SK-N-SH treated with all-trans-retinoic acid at 6 μM for 48 hours (cell line): ENCODE results near the gene WDFY2.

ENCODE experiments used
- ATAC-seq: fragments of 200-7000 bp; cut with Tn5 transposase; 3 replicates; pipeline ENCODE4 v1.9.1; 2020; ENCODE audit warnings: mild to moderate bottlenecking, moderate library complexity
- ARNTL ChIP-seq: fragments of 450-650 bp; formaldehyde crosslinking; IDR thresholded peaks from 2 replicates; pipeline ENCODE4 v1.5.0; 2020; ENCODE audit warnings: low read depth, mild to moderate bottlenecking, moderate library complexity, borderline replicate concordance
- BACH2 ChIP-seq: fragments of 250-450 bp; sonication (Bioruptor Pico); IDR thresholded peaks from 2 replicates; pipeline ENCODE4 v1.9.0; 2021; ENCODE audit warnings: mild to moderate bottlenecking, borderline replicate concordance
- CSDC2 ChIP-seq: fragments of 250-450 bp; sonication (Bioruptor Pico); IDR thresholded peaks from 2 replicates; pipeline ENCODE4 v1.5.0; 2020; ENCODE audit warnings: mild to moderate bottlenecking, moderate library complexity
- CSRNP3 ChIP-seq: fragments of 250-450 bp; sonication (Bioruptor Pico); IDR thresholded peaks from 2 replicates; pipeline ENCODE4 v1.5.1; 2021; ENCODE audit warnings: mild to moderate bottlenecking, moderate library complexity
- ESRRG ChIP-seq: fragments of 250-450 bp; sonication (Bioruptor Pico); IDR thresholded peaks from 2 replicates; pipeline ENCODE4 v1.6.1; 2021; ENCODE audit warnings: mild to moderate bottlenecking
- GLIS3 ChIP-seq: fragments of 250-450 bp; sonication (Bioruptor Pico); IDR thresholded peaks from 2 replicates; pipeline ENCODE4 v1.5.0; 2020; ENCODE audit warnings: mild to moderate bottlenecking, moderate library complexity
- ISL1 ChIP-seq: fragments of 250-450 bp; sonication (Bioruptor Pico); IDR thresholded peaks from 2 replicates; pipeline ENCODE4 v2.1.2; 2022; ENCODE audit warnings: mild to moderate bottlenecking, moderate library complexity
- PATZ1 ChIP-seq: fragments of 250-450 bp; sonication (Bioruptor Pico); IDR thresholded peaks from 2 replicates; pipeline ENCODE4 v1.8.0; 2020; ENCODE audit warnings: mild to moderate bottlenecking, moderate library complexity, borderline replicate concordance
- POU6F1 ChIP-seq: fragments of 250-450 bp; sonication (Bioruptor Pico); IDR thresholded peaks from 2 replicates; pipeline ENCODE4 v1.8.0; 2021; ENCODE audit warnings: low read depth, mild to moderate bottlenecking, moderate library complexity, borderline replicate concordance
- SNAI2 ChIP-seq: fragments of 250-450 bp; sonication (Bioruptor Pico); IDR thresholded peaks from 2 replicates; pipeline ENCODE4 v1.5.0; 2020; ENCODE audit warnings: mild to moderate bottlenecking, moderate library complexity
- TCF4 ChIP-seq: fragments of 250-450 bp; sonication (Bioruptor Pico); IDR thresholded peaks from 2 replicates; pipeline ENCODE4 v1.8.0; 2021; ENCODE audit warnings: mild to moderate bottlenecking, moderate library complexity, borderline replicate concordance
- TOX ChIP-seq: fragments of 250-450 bp; sonication (Bioruptor Pico); IDR thresholded peaks from 2 replicates; pipeline ENCODE4 v1.8.0; 2021; ENCODE audit warnings: mild to moderate bottlenecking, moderate library complexity, borderline replicate concordance
- ZC3H10 ChIP-seq: fragments of 250-450 bp; sonication (Bioruptor Pico); IDR thresholded peaks from 2 replicates; pipeline ENCODE4 v1.5.1; 2021; ENCODE audit warnings: mild to moderate bottlenecking, moderate library complexity
- ZFP30 ChIP-seq: fragments of 450-650 bp; formaldehyde crosslinking; IDR thresholded peaks from 2 replicates; pipeline ENCODE4 v1.5.0; 2022; ENCODE audit warnings: mild to moderate bottlenecking, moderate library complexity
- ZNF565 ChIP-seq: fragments of 450-650 bp; formaldehyde crosslinking; conservative IDR thresholded peaks from 2 replicates; pipeline ENCODE4 v1.5.0; 2020; ENCODE audit warnings: low read depth, mild to moderate bottlenecking, moderate library complexity
- ZNF70 ChIP-seq: fragments of 450-650 bp; formaldehyde crosslinking; IDR thresholded peaks from 2 replicates; pipeline ENCODE4 v1.5.0; 2020; ENCODE audit warnings: mild to moderate bottlenecking, moderate library complexity
- TF ChIP-seq, protein P1 (sequence below): fragments of 250-450 bp; sonication (Bioruptor Pico); IDR thresholded peaks from 2 replicates; pipeline ENCODE4 v1.5.0; 2020; ENCODE audit warnings: mild to moderate bottlenecking, moderate library complexity

The WDFY2 gene

GRCh38 chr13:51805313-51805712 is 221.1 kb downstream of the WDFY2 start (continued):
- TF ChIP-seq POU6F1 (CRISPR knock-in tag), result no peak

DNA sequence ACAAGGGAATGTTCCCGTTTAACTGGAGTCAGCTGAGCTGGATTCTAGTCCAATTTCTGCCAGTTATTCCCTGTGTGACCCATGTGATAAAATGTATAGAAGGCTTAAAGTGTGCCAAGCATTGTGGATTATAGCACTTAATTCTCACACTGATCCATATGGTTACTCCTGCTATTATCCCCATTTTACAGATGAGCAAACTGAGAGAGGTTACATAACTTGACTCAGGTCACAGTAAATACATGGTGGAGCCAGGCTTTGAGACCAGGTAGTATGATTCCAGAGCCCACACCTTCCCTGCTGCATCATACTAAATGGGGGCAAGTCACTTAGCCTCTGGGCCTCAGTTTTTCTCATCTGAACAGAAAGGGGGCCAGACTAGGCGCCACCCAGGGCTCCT is 221.7 kb downstream of the WDFY2 start:
- no peak for ATAC-seq
- no peak for TF ChIP-seq PATZ1
- no peak for TF ChIP-seq SNAI2 (CRISPR knock-in tag)
- no peak for TF ChIP-seq BACH2
- no peak for TF ChIP-seq POU6F1 (CRISPR knock-in tag)
- no peak for TF ChIP-seq ZNF70 (CRISPR knock-in tag)
- TF ChIP-seq, protein P1, sequence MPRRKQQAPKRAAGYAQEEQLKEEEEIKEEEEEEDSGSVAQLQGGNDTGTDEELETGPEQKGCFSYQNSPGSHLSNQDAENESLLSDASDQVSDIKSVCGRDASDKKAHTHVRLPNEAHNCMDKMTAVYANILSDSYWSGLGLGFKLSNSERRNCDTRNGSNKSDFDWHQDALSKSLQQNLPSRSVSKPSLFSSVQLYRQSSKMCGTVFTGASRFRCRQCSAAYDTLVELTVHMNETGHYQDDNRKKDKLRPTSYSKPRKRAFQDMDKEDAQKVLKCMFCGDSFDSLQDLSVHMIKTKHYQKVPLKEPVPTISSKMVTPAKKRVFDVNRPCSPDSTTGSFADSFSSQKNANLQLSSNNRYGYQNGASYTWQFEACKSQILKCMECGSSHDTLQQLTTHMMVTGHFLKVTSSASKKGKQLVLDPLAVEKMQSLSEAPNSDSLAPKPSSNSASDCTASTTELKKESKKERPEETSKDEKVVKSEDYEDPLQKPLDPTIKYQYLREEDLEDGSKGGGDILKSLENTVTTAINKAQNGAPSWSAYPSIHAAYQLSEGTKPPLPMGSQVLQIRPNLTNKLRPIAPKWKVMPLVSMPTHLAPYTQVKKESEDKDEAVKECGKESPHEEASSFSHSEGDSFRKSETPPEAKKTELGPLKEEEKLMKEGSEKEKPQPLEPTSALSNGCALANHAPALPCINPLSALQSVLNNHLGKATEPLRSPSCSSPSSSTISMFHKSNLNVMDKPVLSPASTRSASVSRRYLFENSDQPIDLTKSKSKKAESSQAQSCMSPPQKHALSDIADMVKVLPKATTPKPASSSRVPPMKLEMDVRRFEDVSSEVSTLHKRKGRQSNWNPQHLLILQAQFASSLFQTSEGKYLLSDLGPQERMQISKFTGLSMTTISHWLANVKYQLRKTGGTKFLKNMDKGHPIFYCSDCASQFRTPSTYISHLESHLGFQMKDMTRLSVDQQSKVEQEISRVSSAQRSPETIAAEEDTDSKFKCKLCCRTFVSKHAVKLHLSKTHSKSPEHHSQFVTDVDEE (CRISPR knock-in tag), result no peak
- TF ChIP-seq GLIS3 (CRISPR knock-in tag), result no peak
- TF ChIP-seq CSRNP3 (CRISPR knock-in tag), result no peak
- no peak for TF ChIP-seq CSDC2
- no peak for TF ChIP-seq ESRRG
- TF ChIP-seq ZFP30 (CRISPR knock-in tag), result no peak
- no peak for TF ChIP-seq TCF4 (CRISPR knock-in tag)
- no peak for TF ChIP-seq ISL1 (CRISPR knock-in tag)
- no peak for TF ChIP-seq ZC3H10

DNA sequence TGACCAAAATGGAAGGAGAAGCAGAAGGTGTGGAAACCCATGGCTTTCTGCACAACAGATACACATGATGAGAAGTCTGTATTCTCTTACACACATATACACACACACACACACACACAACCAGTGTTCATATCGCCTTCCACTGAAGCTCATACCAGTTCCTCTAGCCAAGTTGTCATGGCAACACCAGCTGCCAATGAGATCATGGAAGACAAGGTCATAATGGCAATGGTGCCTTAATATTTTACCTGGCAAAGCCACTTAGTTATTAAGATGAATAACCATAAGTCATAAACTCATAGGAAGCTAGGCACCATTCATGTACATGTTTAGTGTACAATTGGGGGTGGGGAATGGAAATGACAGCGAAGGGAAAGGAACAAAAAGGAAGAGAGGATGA is 222.3 kb downstream of the WDFY2 start:
- no peak for ATAC-seq

More for the DNA sequence above, 222.3 kb downstream of the WDFY2 start:
- TF ChIP-seq PATZ1 (no peak), ARNTL (no peak), TOX (CRISPR knock-in tag) (no peak), ZNF565 (CRISPR knock-in tag) (no peak), CSRNP3 (CRISPR knock-in tag) (no peak)
